Endodermal cell (in vitro differentiated cells): ENCODE measurements around the gene ASAP2. TPM values are rescaled to one million over a fixed set of nuclear protein-coding genes. Genes with fewer than 3 reads are reported as not detected.

ENCODE experiments used
- DNase-seq: peaks from one replicate; pipeline ENCODE4 v3.0.0-alpha.2; 2017
- H3K27ac ChIP-seq: 2 replicates; pipeline ENCODE4 v1.5.1; 2013; ENCODE audit warnings: mild to moderate bottlenecking, low read depth, low read length, moderate library complexity
- H3K27me3 ChIP-seq: 2 replicates; pipeline ENCODE4 v1.6.1; 2013; ENCODE audit warnings: mild to moderate bottlenecking, low read length, moderate library complexity; ENCODE audit not compliant: insufficient read depth, control insufficient read depth, poor library complexity, severe bottlenecking
- H3K36me3 ChIP-seq: 2 replicates; pipeline ENCODE4 v1.7.0; 2013; ENCODE audit warnings: mild to moderate bottlenecking, low read length, moderate library complexity; ENCODE audit not compliant: control insufficient read depth, insufficient read depth
- H3K4me1 ChIP-seq: one replicate; pipeline ENCODE4 v1.7.0; 2013; ENCODE audit warnings: low read length; ENCODE audit not compliant: control insufficient read depth, insufficient read depth
- H3K4me3 ChIP-seq: 2 replicates; pipeline ENCODE4 v1.5.1; 2013; ENCODE audit warnings: mild to moderate bottlenecking, low read length, moderate library complexity
- H3K9ac ChIP-seq: 2 replicates; pipeline ENCODE4 v1.6.1; 2013; ENCODE audit warnings: mild to moderate bottlenecking, low read length, moderate library complexity; ENCODE audit not compliant: poor library complexity, severe bottlenecking; ENCODE audit errors: extremely low read depth
- H3K9me3 ChIP-seq: 2 replicates; pipeline ENCODE4 v1.6.1; 2013; ENCODE audit warnings: mild to moderate bottlenecking, low read length, moderate library complexity; ENCODE audit not compliant: control insufficient read depth
- H3K27ac Mint-ChIP-seq: 2 replicates; pipeline ENCODE4 v1.8.0; 2020; ENCODE audit warnings: mixed read lengths
- H3K27me3 Mint-ChIP-seq: 2 replicates; pipeline ENCODE4 v1.8.0; 2021; ENCODE audit warnings: mild to moderate bottlenecking, mixed read lengths; ENCODE audit not compliant: insufficient read depth
- H3K36me3 Mint-ChIP-seq: 2 replicates; pipeline ENCODE4 v1.8.0; 2020; ENCODE audit warnings: low read depth, mixed read lengths
- H3K4me1 Mint-ChIP-seq: 2 replicates; pipeline ENCODE4 v1.8.0; 2020; ENCODE audit warnings: mixed read lengths
- H3K4me3 Mint-ChIP-seq: 2 replicates; pipeline ENCODE4 v1.8.0; 2020; ENCODE audit warnings: mild to moderate bottlenecking, moderate library complexity, mixed read lengths
- H3K9me3 Mint-ChIP-seq: 2 replicates; pipeline ENCODE4 v1.8.0; 2020; ENCODE audit warnings: mild to moderate bottlenecking, mixed read lengths
- CTCF ChIP-seq: fragments of 200-600 bp; sonication (generic); conservative IDR thresholded peaks from 2 replicates; pipeline ENCODE4 v1.5.0; 2021; ENCODE audit warnings: antibody characterized with exemption, mild to moderate bottlenecking
- WGBS, 2 experiments: methylation state at CpG; one replicate each; pipeline versions ENCODE4 v1.1.5 to v1.1.7; 2013; ENCODE audit warnings: missing lambda C conversion rate in 2 of 2, mixed read lengths in 1 of 2; ENCODE audit not compliant: insufficient coverage in 1 of 2, insufficient read length in 1 of 2; 5-methylcytosine and 5-hydroxymethylcytosine counted together
- total RNA-seq, 2 donors: library from RNA; stranded (reverse); fragmentation: NEBNext Ultra II Directional in 1 of 2; extraction: Animal tissue kit (Norgen Biotek cat#: 25700) in 1 of 2; gene quantifications; 2 replicates in 1 of 2; 3 replicates in 1 of 2; pipeline ENCODE4 v1.2.1, GENCODE V29; 2021

Gene ASAP2
- total RNA-seq, 2 donors from 2014 or later, result 11.8 to 20.4 TPM

DNA sequence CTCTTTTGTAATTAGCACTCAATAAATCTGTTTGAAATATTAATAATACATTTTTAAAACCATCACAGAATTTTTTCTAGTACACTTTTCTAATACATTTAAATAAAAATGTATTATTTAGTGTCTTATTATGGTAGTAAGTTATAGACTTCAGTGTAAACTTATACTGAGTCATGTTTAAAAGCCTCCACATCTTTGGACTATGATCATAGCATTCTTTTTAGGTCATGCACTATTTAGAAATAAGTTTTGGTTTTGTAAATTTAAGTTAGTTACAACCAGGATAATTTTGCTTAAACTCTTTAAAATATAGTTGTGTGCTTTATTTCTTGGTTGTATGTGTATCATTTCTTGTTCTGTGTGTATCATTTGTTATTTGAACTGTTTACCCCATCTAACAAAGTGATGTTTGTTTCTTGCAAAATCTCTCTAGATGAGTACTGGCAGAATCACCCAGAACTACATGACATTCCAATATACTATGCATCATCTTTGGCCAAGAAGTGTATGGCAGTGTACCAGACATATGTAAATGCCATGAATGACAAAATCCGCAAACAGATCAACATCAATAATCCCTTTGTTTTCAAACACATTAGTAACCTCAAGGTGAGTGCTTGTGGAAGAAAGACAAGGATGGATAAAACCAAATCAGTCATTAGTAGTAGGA lies 233.6 kb downstream of the ASAP2 start:
- peaks cover 74% of the 10 kb centered on the region for H3K36me3 Mint-ChIP-seq
- H3K27ac Mint-ChIP-seq, result no peak overlapping the region

GRCh38 chr2:9441556-9441955 lies 234.9 kb downstream of the ASAP2 start:
- Mint-ChIP-seq H3K27ac (no peak overlapping the region), H3K9me3 (no peaks in the 10 kb centered on the region), H3K27me3 (no peaks in the 10 kb centered on the region), H3K36me3 (peaks cover 76% of the 10 kb centered on the region), H3K4me3 (no peak overlapping the region), H3K4me1 (no peaks in the 10 kb centered on the region)
- Histone ChIP-seq H3K36me3 (peaks cover 82% of the 10 kb centered on the region), H3K4me1 (no peaks in the 10 kb centered on the region), H3K9me3 (no peaks in the 10 kb centered on the region), H3K9ac (no peak overlapping the region), H3K4me3 (no peak overlapping the region), H3K27me3 (no peaks in the 10 kb centered on the region), H3K27ac (no peak overlapping the region)
- no peak for TF ChIP-seq CTCF
- no peak for DNase-seq
- 65 to 100% methylated on average over 1 to 3 of the region's 3 CpGs for WGBS, 2 experiments

More for the DNA sequence above, 233.6 kb downstream of the ASAP2 start:
- no peaks in the 10 kb centered on the region for H3K4me1 ChIP-seq
- peaks cover 78% of the 10 kb centered on the region for H3K36me3 ChIP-seq
- no peak overlapping the region for H3K9ac ChIP-seq
- no peak for DNase-seq
- Mint-ChIP-seq H3K9me3 (no peaks in the 10 kb centered on the region), H3K27me3 (no peaks in the 10 kb centered on the region), H3K4me3 (no peak overlapping the region), H3K4me1 (no peaks in the 10 kb centered on the region)
- H3K9me3 ChIP-seq, result no peaks in the 10 kb centered on the region
- no peaks in the 10 kb centered on the region for H3K27me3 ChIP-seq
- no peak overlapping the region for H3K27ac ChIP-seq
- no peak overlapping the region for H3K4me3 ChIP-seq
- 100% methylated on average over 1 of the region's 1 CpG; no CpG with 5 or more reads in 1 of the 2 experiments for WGBS, 2 experiments
- no peak for TF ChIP-seq CTCF

DNA sequence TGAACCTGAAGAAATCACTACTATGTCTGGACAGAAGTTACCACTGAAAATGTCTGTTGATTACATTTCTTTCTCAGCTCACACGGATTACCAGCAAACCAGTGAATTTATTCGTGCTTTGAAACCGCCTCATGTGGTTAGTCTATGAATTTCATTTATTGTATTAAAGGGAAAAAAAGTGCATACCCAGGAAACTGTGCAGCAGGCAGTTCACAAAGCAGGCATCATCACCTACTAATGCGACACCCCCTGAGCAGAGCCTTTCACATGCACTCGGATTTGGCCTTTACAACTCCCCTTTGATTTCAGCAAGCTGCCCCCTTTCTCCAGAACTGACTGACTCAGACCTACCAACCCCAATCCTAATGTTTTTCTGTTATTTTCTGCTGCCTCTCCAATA lies 236.9 kb downstream of the ASAP2 start:
- Mint-ChIP-seq H3K27me3 (no peaks in the 10 kb centered on the region), H3K36me3 (peaks cover 77% of the 10 kb centered on the region), H3K27ac (no peak overlapping the region), H3K9me3 (no peaks in the 10 kb centered on the region), H3K4me1 (no peaks in the 10 kb centered on the region), H3K4me3 (no peak overlapping the region)
- no peaks in the 10 kb centered on the region for H3K9me3 ChIP-seq
- H3K27me3 ChIP-seq, result no peaks in the 10 kb centered on the region
- H3K27ac ChIP-seq, result no peak overlapping the region
- H3K36me3 ChIP-seq, result peaks cover 82% of the 10 kb centered on the region
- DNase-seq, result no peak
- no peak for TF ChIP-seq CTCF
- H3K4me1 ChIP-seq, result no peaks in the 10 kb centered on the region
- H3K9ac ChIP-seq, result no peak overlapping the region
- WGBS, 2 experiments, result 95 to 100% methylated on average over 5 of the region's 5 CpGs
- H3K4me3 ChIP-seq, result no peak overlapping the region
